Transverse colon (tissue), 4 donors: Measurements from ENCODE around the gene FBN2.

Experiments
- CTCF ChIP-seq, 5 experiments: fragments of 200-600 bp in 3 of 5; fragments of 450-650 bp in 2 of 5; sonication (generic) in 3 of 5; IDR thresholded peaks; 1 replicate in 2 of 5; 2 replicates in 3 of 5; pipeline ENCODE4 v1.5.1; 2016 to 2017; ENCODE audit warnings: antibody characterized with exemption in 5 of 5, inconsistent platforms in 3 of 5, mild to moderate bottlenecking in 2 of 5, moderate library complexity in 1 of 5
- EP300 ChIP-seq: sonication (generic); formaldehyde crosslinking; IDR thresholded peaks from one replicate; pipeline ENCODE4 v1.6.1; 2017; ENCODE audit warnings: antibody characterized with exemption, low read depth
- POLR2A ChIP-seq: fragments of 450-650 bp; IDR thresholded peaks from one replicate; pipeline ENCODE4 v1.6.1; 2016; ENCODE audit warnings: antibody characterized with exemption, mild to moderate bottlenecking, moderate library complexity
- POLR2AphosphoS5 ChIP-seq, 3 donors: sonication (generic); formaldehyde crosslinking; IDR thresholded peaks; one replicate each; pipeline ENCODE4 v1.6.1; 2016; ENCODE audit warnings: antibody characterized with exemption in 3 of 3

GRCh38 chr5:128237000-128237399 lies 301.0 kb downstream of the FBN2 start:
- TF ChIP-seq CTCF (IDR thresholded peaks at IDR 0.05) = no peak
- no peak for TF ChIP-seq POLR2AphosphoS5 (IDR thresholded peaks at IDR 0.05)
- TF ChIP-seq POLR2A = no peak
- no peak for TF ChIP-seq EP300
